ENCODE measurements around the gene PRKCE. TPM values are rescaled to one million over a fixed set of nuclear protein-coding genes. Genes with fewer than 3 reads are reported as not detected.

The PRKCE gene
- total and polyA plus RNA-seq, 2 donors (not counting 1 experiment from before 2014, with no cell fraction given): 14.1 to 19.0 TPM

- H3K9ac ChIP-seq (ENCODE audit: insufficient read depth, low read length): no peak overlapping the region
- H3K4me3 ChIP-seq (replicated peaks in 1 of 4; ENCODE audit: control extremely low read depth in 1 of 4, insufficient read depth in 1 of 4, low read depth in 3 of 4, low read length in 4 of 4): no peak overlapping the region
- no peaks in the 10 kb centered on the region for H4K20me1 ChIP-seq (ENCODE audit: control insufficient read depth, extremely low read depth, insufficient read depth, low read length)
- TF ChIP-seq EZH2 (IDR thresholded peaks at IDR 0.05; ENCODE audit: low read length, missing control alignments) (no peak), CTCF (conservative IDR thresholded peaks at IDR 0.05 in 1 of 2, IDR thresholded peaks at IDR 0.05 in 1 of 2; ENCODE audit: low read depth in 1 of 2, low read length in 2 of 2) (no peak)
- H3K79me2 ChIP-seq (ENCODE audit: control insufficient read depth, insufficient read depth, low read length): no peaks in the 10 kb centered on the region
- no peak overlapping the region for H3K27ac ChIP-seq (ENCODE audit: insufficient read depth, low read length)
- no peaks in the 10 kb centered on the region for H3K9me3 ChIP-seq (ENCODE audit: control insufficient read depth, insufficient read depth, low read depth, low read length)
- H3K36me3 ChIP-seq (ENCODE audit: control insufficient read depth, insufficient read depth, low read length): no peaks in the 10 kb centered on the region
- H2AFZ ChIP-seq (ENCODE audit: low read length): no peak overlapping the region
- no peaks in the 10 kb centered on the region for H3K27me3 ChIP-seq (ENCODE audit: control insufficient read depth, insufficient read depth, low read length)
- peaks cover 16% of the 10 kb centered on the region for H3K4me1 ChIP-seq (ENCODE audit: control insufficient read depth, extremely low read depth, insufficient read depth, low read length)
- no peak for DNase-seq (ENCODE audit: low read depth in 2 of 2)
- no peak overlapping the region for H3K4me2 ChIP-seq (ENCODE audit: extremely low read depth, insufficient read depth, low read length)
Observed at GRCh38 chr2:46161315-46161714, 509.8 kb downstream of the PRKCE start.

GRCh38 chr2:46161911-46162310 lies 510.4 kb downstream of the PRKCE start:
- Histone ChIP-seq H3K9me3 (ENCODE audit: control insufficient read depth, insufficient read depth, low read depth, low read length) (no peaks in the 10 kb centered on the region), H3K4me1 (ENCODE audit: control insufficient read depth, extremely low read depth, insufficient read depth, low read length) (peaks cover 16% of the 10 kb centered on the region), H2AFZ (ENCODE audit: low read length) (no peak overlapping the region), H3K4me3 (replicated peaks in 1 of 4; ENCODE audit: control extremely low read depth in 1 of 4, insufficient read depth in 1 of 4, low read depth in 3 of 4, low read length in 4 of 4) (no peak overlapping the region), H3K79me2 (ENCODE audit: control insufficient read depth, insufficient read depth, low read length) (no peaks in the 10 kb centered on the region), H3K27me3 (ENCODE audit: control insufficient read depth, insufficient read depth, low read length) (no peaks in the 10 kb centered on the region), H3K9ac (ENCODE audit: insufficient read depth, low read length) (no peak overlapping the region), H3K36me3 (ENCODE audit: control insufficient read depth, insufficient read depth, low read length) (no peaks in the 10 kb centered on the region), H3K4me2 (ENCODE audit: extremely low read depth, insufficient read depth, low read length) (no peak overlapping the region), H4K20me1 (ENCODE audit: control insufficient read depth, extremely low read depth, insufficient read depth, low read length) (no peaks in the 10 kb centered on the region), H3K27ac (ENCODE audit: insufficient read depth, low read length) (no peak overlapping the region)
- TF ChIP-seq EZH2 (IDR thresholded peaks at IDR 0.05; ENCODE audit: low read length, missing control alignments): no peak
- TF ChIP-seq CTCF (conservative IDR thresholded peaks at IDR 0.05 in 1 of 2, IDR thresholded peaks at IDR 0.05 in 1 of 2; ENCODE audit: low read depth in 1 of 2, low read length in 2 of 2): no peak
- DNase-seq (ENCODE audit: low read depth in 2 of 2): no peak

GRCh38 chr2:46162329-46163097 lies 511.0 kb downstream of the PRKCE start:
- H4K20me1 ChIP-seq (ENCODE audit: control insufficient read depth, extremely low read depth, insufficient read depth, low read length): no peaks in the 10 kb centered on the region
- no peaks in the 10 kb centered on the region for H3K9me3 ChIP-seq (ENCODE audit: control insufficient read depth, insufficient read depth, low read depth, low read length)
- peaks cover 19% of the 10 kb centered on the region for H3K4me1 ChIP-seq (ENCODE audit: control insufficient read depth, extremely low read depth, insufficient read depth, low read length)
- H2AFZ ChIP-seq (ENCODE audit: low read length): no peak overlapping the region
- DNase-seq (ENCODE audit: low read depth in 2 of 2): no peak
- no peak overlapping the region for H3K4me3 ChIP-seq (replicated peaks in 1 of 4; ENCODE audit: control extremely low read depth in 1 of 4, insufficient read depth in 1 of 4, low read depth in 3 of 4, low read length in 4 of 4)
- no peak overlapping the region for H3K4me2 ChIP-seq (ENCODE audit: extremely low read depth, insufficient read depth, low read length)
- no peaks in the 10 kb centered on the region for H3K27me3 ChIP-seq (ENCODE audit: control insufficient read depth, insufficient read depth, low read length)
- H3K36me3 ChIP-seq (ENCODE audit: control insufficient read depth, insufficient read depth, low read length): no peaks in the 10 kb centered on the region
- no peak for TF ChIP-seq CTCF (conservative IDR thresholded peaks at IDR 0.05 in 1 of 2, IDR thresholded peaks at IDR 0.05 in 1 of 2; ENCODE audit: low read depth in 1 of 2, low read length in 2 of 2)
- TF ChIP-seq EZH2 (IDR thresholded peaks at IDR 0.05; ENCODE audit: low read length, missing control alignments): no peak
- H3K79me2 ChIP-seq (ENCODE audit: control insufficient read depth, insufficient read depth, low read length): no peaks in the 10 kb centered on the region
- H3K27ac ChIP-seq (ENCODE audit: insufficient read depth, low read length): no peak overlapping the region
- H3K9ac ChIP-seq (ENCODE audit: insufficient read depth, low read length): no peak overlapping the region

All from fibroblast of lung (primary cell).